D721Med (cell line): ENCODE results near the gene PRKAR1B.
"Not testable (repeated sequence)": the region's sequence is repeated elsewhere in the genome, so short reads cannot be mapped to it uniquely, and the experiment has no call there.

Experiments used
- DNase-seq: peaks from one replicate; pipeline ENCODE4 v3.0.0; 2011; ENCODE audit warnings: low spot score; ENCODE audit not compliant: insufficient read length
- FAIRE-seq: peaks from 2 replicates; lab custom pipeline; 2011; peaks lifted over from hg19 to GRCh38; lab: Jason Lieb, UNC
- TF ChIP-seq, protein P1 (sequence below): IDR thresholded peaks from 2 replicates; pipeline ENCODE4 v1.5.1; 2012; ENCODE audit warnings: mild to moderate bottlenecking, control low read depth; ENCODE audit not compliant: insufficient read depth; ENCODE audit errors: missing control alignments

Gene PRKAR1B

DNA sequence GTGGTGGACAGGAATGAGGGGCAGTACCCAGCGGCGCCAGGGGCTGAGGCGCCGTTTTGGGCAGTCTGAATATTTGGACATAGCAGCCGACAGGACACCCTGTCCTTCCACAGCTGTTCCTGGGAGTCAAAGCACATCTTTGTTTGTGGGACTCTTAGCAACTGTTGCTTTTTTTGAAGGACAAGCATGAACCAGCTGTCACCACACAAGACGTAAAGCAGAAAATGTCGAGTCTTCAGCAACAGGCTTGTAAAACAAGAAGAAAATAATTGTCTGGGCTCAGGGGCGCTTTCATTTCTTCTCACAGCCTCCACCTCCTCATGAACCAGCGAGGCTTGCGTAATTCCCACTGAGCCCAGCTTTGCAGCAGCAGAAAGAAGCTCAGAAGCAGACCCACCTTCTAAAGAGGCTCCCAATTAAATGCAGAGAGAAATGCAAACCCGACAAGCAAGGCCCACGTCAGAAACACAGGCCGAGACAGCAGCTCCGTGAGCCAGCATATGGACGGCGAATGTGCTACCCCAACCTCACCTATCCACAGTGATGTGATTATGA is 69.4 kb downstream of the PRKAR1B start:
- TF ChIP-seq, protein P1, sequence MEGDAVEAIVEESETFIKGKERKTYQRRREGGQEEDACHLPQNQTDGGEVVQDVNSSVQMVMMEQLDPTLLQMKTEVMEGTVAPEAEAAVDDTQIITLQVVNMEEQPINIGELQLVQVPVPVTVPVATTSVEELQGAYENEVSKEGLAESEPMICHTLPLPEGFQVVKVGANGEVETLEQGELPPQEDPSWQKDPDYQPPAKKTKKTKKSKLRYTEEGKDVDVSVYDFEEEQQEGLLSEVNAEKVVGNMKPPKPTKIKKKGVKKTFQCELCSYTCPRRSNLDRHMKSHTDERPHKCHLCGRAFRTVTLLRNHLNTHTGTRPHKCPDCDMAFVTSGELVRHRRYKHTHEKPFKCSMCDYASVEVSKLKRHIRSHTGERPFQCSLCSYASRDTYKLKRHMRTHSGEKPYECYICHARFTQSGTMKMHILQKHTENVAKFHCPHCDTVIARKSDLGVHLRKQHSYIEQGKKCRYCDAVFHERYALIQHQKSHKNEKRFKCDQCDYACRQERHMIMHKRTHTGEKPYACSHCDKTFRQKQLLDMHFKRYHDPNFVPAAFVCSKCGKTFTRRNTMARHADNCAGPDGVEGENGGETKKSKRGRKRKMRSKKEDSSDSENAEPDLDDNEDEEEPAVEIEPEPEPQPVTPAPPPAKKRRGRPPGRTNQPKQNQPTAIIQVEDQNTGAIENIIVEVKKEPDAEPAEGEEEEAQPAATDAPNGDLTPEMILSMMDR: no peak
- DNase-seq: no peak
- no peak for FAIRE-seq

DNA sequence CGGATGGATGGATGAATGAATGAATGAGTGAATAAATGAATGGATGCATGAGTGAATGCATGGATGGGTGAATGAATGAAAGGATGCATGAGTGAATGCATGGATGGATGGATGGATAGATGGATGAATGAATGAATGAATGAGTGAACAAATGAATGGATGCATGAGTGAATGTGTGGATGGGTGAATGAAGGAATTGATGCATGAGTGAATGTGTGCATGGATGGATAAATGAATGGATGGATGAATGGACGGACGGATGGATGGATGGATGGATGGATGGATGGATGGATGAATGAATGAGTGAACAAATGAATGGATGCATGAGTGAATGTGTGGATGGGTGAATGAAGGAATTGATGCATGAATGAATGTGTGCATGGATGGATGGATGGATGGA is 70.1 kb downstream of the PRKAR1B start:
- DNase-seq: not testable (repeated sequence)
- FAIRE-seq: peak; percentile 56

DNA sequence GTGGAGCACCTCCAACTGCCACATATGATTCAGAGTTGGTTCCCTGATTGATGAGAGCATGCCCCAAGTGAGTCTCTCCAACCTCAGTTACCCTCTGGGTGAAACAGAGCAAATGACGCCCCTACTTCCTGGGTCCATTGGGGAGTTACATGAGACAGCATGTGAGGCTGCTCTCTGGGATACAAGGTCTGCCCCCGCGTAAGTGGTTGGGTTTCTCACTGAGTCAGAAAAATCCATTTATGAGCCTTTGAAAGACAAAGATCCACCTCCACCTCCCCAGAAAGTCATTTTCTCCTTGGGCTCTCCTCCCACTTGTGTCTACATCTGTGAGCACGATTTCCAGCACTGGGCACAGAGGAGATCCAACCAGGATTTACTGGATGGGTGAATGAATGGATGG is 71.3 kb downstream of the PRKAR1B start:
- TF ChIP-seq, protein P1: no peak
- FAIRE-seq (no peak), DNase-seq (no peak)

DNA sequence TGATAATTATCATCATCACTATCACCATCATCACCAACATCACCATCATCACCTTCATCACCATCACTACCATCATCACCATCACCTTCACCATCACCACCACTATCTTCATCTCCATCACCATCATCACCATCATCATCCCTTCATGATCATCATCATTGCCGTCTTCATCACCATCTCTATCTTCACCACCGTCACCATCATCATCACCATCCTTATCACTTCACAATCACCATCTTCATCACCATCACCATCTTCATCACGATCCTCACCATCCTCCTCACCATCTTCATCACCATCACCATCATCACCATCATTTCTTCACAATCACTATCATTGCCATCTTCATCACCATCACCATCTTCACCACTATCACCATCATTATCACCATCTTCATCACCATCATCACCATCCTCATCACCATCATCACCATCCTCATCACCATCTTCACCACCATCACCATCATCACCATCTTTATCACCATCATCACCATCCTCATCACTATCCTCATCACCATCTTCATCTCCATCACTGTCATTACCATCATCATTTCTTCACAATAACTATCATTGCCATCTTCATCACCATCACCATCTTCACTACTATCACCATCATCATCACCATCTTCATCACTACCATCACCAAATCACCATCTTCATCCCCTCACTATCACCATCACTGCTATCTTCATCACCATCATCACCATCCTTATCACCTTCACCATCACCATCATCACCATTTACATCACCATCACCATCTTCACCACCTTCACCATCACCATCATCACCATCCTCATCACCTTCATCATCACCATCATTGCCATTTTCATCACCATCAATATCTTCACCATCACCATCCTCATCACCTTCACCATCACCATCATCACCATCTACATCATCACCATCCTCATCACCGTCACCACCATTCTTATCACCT is 73.0 kb downstream of the PRKAR1B start:
- FAIRE-seq: peak; percentile 66
- TF ChIP-seq, protein P1: no peak
- DNase-seq: no peak

DNA sequence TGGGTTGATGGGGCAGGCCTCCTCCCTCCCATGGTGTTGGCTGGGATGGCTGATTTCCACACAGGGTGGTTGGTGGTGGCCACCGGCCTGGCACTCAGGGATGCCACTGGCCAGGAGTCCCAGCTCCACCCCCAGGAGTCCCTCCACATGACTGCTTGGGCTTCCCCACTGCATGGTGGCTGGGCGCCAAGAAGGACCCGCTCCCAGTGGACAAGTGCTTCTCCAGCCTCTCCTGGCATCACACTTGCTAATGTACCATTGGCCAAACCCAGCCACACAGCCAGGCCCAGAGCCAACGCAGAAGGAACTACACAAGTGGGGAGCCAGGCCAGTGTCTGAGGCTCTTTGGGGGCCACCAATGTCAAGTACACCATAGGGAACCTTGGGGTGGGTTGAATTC is 74.2 kb downstream of the PRKAR1B start:
- no peak for DNase-seq
- TF ChIP-seq, protein P1: no peak
- FAIRE-seq: no peak

DNA sequence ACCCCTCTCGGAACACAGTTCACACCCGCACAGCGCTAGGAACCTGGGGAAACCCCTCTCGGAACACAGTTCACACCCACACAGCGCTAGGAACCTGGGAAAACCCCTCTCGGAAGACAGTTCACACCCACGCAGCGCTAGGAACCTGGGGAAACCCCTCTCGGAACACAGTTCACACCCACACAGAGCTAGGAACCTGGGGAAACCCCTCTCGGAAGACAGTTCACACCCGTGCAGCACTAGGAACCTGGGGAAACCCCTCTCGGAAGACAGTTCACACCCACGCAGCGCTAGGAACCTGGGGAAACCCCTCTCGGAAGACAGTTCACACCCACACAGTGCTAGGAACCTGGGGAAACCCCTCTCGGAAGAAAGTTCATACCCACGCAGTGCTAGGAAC is 74.9 kb downstream of the PRKAR1B start:
- not testable (repeated sequence) for DNase-seq, FAIRE-seq

DNA sequence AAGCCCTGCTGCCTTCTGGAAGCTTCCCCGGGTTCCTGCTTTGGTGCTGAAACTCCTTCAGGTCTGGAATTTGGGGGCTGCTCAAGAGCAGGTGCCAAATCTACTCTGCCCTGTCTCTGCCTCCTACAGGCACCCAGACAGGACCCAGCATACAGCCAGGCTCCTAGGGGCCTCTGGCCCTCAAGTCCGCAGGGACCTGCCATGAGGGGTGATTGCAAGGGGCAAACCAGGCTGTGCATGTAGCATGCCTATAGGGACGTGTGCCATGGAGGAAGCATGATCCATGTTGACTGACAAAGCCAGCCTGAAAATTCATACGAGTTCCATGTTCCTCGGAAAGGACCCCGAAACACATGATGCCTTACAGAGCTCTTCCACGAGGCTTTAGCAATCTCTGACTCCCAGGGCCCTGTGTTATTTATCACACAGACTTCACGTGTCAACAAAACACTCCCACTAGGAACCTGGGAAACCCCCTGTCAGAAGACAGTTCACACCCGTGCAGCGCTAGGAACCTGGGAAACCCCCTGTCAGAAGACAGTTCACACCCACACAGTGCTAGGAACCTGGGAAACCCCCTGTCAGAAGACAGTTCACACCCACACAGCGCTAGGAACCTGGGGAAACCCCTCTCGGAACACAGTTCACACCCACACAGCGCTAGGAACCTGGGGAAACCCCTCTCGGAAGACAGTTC is 75.9 kb downstream of the PRKAR1B start:
- TF ChIP-seq, protein P1: no peak
- no peak for DNase-seq
- no peak for FAIRE-seq
